GM10847 (cell line): ENCODE data around the gene NAGLU.
A peak's percentile ranks its signal among the peaks of the same experiment; 100 is the strongest.

Experiments
- POLR2A ChIP-seq: IDR thresholded peaks from 2 replicates; pipeline ENCODE4 v1.6.1; 2011; ENCODE audit not compliant: insufficient read length; ENCODE audit errors: extremely low read depth

NAGLU gene

GRCh38 chr17:42536048-42536371 lies at the start of gene NAGLU:
TSS of gene NAGLU (plus strand) at chr17:42536241. CDS start at chr17:42536273, 32 bp downstream.
- TF ChIP-seq POLR2A, result peak; percentile 66

GRCh38 chr17:42488032-42488431 lies 48.0 kb upstream of the NAGLU start:
- no peak for TF ChIP-seq POLR2A

GRCh38 chr17:42493319-42493718 lies 42.7 kb upstream of the NAGLU start:
- TF ChIP-seq POLR2A, result no peak

- no peak for TF ChIP-seq POLR2A
Measured at GRCh38 chr17:42494673-42495072, 41.4 kb upstream of the NAGLU start.

DNA sequence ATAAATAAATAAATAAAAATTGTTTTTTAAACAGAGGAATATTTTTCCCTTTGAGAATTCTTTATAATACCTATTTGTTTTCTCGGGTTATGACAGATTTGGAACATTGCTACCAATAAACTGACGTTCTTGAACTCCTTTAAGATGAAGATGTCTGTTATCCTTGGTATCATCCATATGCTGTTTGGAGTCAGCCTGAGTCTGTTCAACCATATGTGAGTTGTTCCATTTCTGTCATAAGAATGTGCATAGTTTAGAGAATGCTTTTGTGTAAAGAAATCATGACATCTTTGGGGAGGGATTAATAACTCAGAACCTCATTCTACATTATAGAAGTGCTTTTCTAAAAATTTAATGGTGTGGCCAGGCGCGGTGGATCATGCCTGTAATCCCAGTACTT lies 37.2 kb upstream of the NAGLU start:
- TF ChIP-seq POLR2A, result no peak

DNA sequence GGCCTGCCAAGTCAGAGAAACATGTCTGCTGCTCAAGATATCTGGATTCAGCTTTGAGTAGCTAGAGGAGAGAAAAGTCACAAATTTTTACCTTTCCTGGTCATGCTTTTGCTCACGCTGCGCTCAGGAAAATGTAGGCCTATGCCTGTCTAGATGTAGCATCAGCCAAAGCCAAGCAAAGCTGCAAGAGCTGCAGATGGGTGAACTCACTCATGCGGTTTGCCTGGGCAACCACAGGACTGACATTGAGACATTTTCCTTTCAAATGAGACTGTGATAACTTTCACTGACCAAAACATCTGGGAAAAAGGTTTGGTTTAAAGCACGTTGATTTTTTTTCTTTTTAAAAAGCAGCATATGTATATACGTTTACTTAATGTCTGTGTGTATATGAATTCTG lies 34.0 kb upstream of the NAGLU start:
- no peak for TF ChIP-seq POLR2A

- no peak for TF ChIP-seq POLR2A
Measured at GRCh38 chr17:42502926-42503325, 33.1 kb upstream of the NAGLU start.

- TF ChIP-seq POLR2A, result no peak
Measured at GRCh38 chr17:42507671-42508070, 28.4 kb upstream of the NAGLU start.

DNA sequence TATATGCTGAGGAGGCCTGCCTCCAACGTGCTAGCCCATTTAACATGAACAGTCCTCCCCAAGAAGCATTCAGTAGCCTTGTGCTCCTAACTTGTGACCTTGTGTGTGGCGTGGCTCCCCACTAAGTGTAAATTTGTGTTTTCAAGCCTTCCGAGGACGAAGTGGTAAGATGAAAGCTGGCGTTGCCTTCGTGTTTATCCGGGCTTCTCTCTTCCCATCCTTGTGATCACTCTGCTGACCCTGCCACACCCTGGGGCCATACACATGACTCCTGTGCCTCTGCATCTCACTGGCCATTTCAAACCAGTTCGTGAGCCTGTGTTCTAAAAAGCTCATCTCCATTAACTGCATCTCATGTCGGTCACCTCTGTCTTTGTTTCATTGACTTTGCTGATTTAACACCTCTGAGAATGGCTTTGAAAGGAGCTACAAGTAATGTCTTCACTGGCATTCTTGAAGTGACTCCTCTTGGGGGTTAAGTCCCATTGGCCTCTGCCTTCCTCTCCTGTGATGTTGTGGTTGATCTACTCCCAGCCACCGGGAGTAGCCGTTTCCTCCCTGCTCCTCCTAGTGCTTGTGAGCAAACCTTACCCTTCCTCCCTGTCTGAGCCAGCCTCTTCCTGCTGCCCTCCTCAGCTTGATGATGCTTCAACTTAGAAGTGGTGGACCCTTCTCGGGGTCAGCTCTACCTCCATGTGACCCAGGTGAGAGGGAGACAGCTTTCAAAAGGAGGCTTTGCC lies 27.4 kb upstream of the NAGLU start:
- no peak for TF ChIP-seq POLR2A

DNA sequence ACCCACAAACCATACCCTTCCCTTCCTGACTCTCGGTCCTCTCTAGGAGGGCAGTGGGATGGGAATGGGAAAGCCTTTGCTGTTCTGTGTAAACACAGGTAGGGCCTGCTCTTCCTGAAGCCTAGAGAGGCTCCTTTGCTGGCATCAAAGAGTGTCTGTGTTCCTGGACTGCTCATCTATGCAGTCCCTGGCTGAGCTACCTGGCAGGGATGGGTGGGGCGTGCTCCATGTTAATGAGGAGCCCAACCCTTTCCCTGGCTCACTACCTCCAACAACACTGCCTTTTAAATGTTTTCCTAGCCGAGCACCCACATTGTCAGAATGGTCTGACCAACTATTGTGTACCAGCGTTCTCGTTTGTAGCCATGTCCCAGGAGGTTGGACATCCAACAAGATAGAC lies 26.6 kb upstream of the NAGLU start:
- TF ChIP-seq POLR2A, result no peak

DNA sequence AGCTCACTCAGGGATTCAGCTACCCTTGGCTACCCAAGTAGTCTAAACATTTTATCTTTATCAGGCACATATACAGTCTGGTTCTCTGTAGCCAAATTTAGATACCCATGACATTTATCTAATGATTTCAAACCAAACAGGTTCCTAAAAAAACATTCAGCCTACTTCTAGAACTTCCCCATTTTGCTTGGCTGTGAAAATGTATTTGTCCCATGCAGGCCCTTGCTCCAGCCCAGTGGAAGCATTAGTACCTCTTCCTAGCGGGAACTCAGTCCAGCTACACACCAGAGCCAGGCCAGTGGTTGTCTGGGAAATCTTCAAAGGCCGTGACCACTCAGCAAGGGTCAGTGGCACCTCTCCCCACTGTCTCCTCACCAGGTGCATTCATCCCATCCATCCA lies 26.2 kb upstream of the NAGLU start:
- no peak for TF ChIP-seq POLR2A

DNA sequence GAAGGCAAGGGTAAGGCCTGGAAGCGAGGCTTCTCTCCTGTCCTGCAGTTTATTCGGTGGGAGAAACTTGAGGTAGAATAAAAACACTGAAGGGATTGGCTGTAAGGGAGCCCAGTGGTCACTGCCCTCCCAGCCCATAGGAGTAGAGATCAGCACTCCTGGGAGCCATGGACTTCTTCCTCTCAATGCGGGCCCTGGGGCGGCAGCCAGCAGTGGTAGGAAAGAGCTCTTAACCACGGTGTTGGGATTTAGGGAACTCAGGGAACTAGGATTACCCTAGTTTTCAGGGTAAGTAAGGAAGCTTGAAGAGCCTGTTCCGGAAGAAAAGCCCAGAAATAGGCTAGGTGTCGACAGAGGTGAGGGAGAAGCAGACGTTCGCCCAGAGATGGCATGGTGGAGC lies 23.8 kb upstream of the NAGLU start:
- TF ChIP-seq POLR2A, result no peak

- TF ChIP-seq POLR2A, result no peak
Measured at GRCh38 chr17:42512733-42513251, 23.2 kb upstream of the NAGLU start.

DNA sequence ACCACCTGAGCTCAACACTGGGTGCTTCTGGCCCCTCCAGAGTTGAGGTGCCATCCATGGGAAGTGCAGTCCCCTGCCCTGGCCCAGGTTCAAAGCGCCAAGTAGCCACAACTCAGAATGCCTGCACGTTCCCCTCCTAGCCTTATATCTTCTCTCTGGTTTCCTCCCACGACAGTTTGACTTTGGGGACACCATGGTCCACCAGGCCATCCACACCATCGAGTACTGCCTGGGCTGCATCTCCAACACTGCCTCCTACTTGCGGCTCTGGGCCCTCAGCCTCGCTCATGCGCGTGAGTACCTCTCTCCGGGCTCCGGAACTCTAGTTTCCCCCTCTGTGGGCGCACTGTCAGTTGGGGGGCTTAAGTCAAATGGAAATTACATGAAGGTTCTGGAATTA lies 22.4 kb upstream of the NAGLU start:
- TF ChIP-seq POLR2A, result no peak

GRCh38 chr17:42514279-42514678 lies 21.8 kb upstream of the NAGLU start:
- no peak for TF ChIP-seq POLR2A

GRCh38 chr17:42514867-42515266 lies 21.2 kb upstream of the NAGLU start:
- no peak for TF ChIP-seq POLR2A

DNA sequence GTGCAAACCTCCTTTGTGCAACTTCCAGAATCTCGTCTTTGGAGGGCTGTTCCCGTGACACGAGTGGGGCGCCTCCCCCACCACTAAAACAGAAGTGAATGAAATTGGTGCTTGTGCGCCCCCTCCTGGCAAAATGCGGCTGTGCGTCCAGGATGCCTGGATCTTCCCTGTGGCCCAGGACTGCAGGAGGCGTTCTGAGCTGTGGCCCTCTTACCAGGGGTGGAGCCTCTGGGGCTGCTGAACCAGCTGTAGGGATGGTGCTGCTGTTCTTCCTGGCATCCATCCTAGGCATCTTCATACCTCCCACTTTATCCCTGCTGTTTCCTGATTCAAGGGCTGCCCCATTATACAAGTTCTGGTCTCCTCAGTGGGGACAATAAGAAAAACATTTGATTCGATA lies 18.5 kb upstream of the NAGLU start:
- TF ChIP-seq POLR2A, result no peak
